Mammary epithelial cell (primary cell): ENCODE measurements around the gene ZNF672.

Source experiments
- CTCF ChIP-seq, 2 donors: IDR thresholded peaks in 1 of 2; conservative IDR thresholded peaks in 1 of 2; 2 replicates each; pipeline ENCODE4 v1.5.1; 2011 to 2012; ENCODE audit warnings: inconsistent platforms in 2 of 2, low read length in 2 of 2, mild to moderate bottlenecking in 2 of 2, control low read depth in 1 of 2, low read depth in 1 of 2; ENCODE audit not compliant: insufficient read depth in 1 of 2; ENCODE audit errors: extremely low read depth in 1 of 2
- EZH2 ChIP-seq: IDR thresholded peaks from 2 replicates; pipeline ENCODE4 v1.6.1; 2012; ENCODE audit warnings: low read length, inconsistent platforms, borderline replicate concordance

- TF ChIP-seq CTCF (conservative IDR thresholded peaks at IDR 0.05 in 1 of 2, IDR thresholded peaks at IDR 0.05 in 1 of 2; ENCODE audit: extremely low read depth in 1 of 2, insufficient read depth in 1 of 2, low read depth in 1 of 2, low read length in 2 of 2), result no peak
- TF ChIP-seq EZH2, result no peak
Measured at GRCh38 chr1:248840946-248841345, 2.9 kb downstream of the ZNF672 start.
